K562 (cell line): ENCODE results near the gene TLN1. TPM values are rescaled to one million over a fixed set of nuclear protein-coding genes. Genes with fewer than 3 reads are reported as not detected.

Source experiments
- CBX3 ChIP-seq, 2 experiments: IDR thresholded peaks; 1 replicate in 1 of 2; 2 replicates in 1 of 2; pipeline ENCODE4 v1.6.1; 2012; ENCODE audit warnings: inconsistent platforms in 2 of 2, low read length in 2 of 2, borderline replicate concordance in 1 of 2, control low read depth in 1 of 2
- ELK1 ChIP-seq: sonication (generic); formaldehyde crosslinking; IDR thresholded peaks from 2 replicates; pipeline ENCODE4 v1.8.1; 2022; ENCODE audit warnings: missing genetic modification reagents
- MITF ChIP-seq: IDR thresholded peaks from 2 replicates; pipeline ENCODE4 v1.6.1; 2014; ENCODE audit warnings: antibody characterized with exemption
- MLLT1 ChIP-seq, 2 experiments: fragments of 450-650 bp; IDR thresholded peaks; 2 replicates each; pipeline ENCODE4 v1.6.1; 2016
- MXD1 ChIP-seq: fragments of 250-450 bp; sonication (Bioruptor Pico); IDR thresholded peaks from 2 replicates; pipeline ENCODE4 v1.8.0; 2021; ENCODE audit warnings: borderline replicate concordance, mild to moderate bottlenecking, moderate library complexity; ENCODE audit not compliant: poor library complexity, severe bottlenecking
- NELFE ChIP-seq: IDR thresholded peaks from 2 replicates; pipeline ENCODE4 v1.6.1; 2011; ENCODE audit warnings: mild to moderate bottlenecking; ENCODE audit not compliant: insufficient read depth, insufficient read length
- RBM14 ChIP-seq: fragments of 200-400 bp; formaldehyde crosslinking; IDR thresholded peaks from 2 replicates; pipeline ENCODE4 v1.6.1; 2018; ENCODE audit warnings: low read depth, mild to moderate bottlenecking, low read length, moderate library complexity, borderline replicate concordance; ENCODE audit not compliant: insufficient read depth
- RCOR1 ChIP-seq, 2 experiments: IDR thresholded peaks; 2 replicates each; pipeline ENCODE4 v1.6.1; 2012; ENCODE audit warnings: low read depth in 2 of 2, low read length in 2 of 2, borderline replicate concordance in 1 of 2, improper control_type of control experiment in 1 of 2
- TAL1 ChIP-seq: fragments of 450-650 bp; IDR thresholded peaks from 2 replicates; pipeline ENCODE4 v1.6.1; 2016; ENCODE audit warnings: mild to moderate bottlenecking
- TBP ChIP-seq: optimal IDR thresholded peaks from 2 replicates; pipeline ENCODE3; 2011; ENCODE audit warnings: low read depth, low read length, improper control_type of control experiment
- THRB ChIP-seq: fragments of 450-650 bp; formaldehyde crosslinking; conservative IDR thresholded peaks from 2 replicates; pipeline ENCODE4 v1.4.0; 2022; ENCODE audit warnings: mild to moderate bottlenecking, missing genetic modification characterization
- ZNF77 ChIP-seq: fragments of 250-450 bp; sonication (Bioruptor Pico); IDR thresholded peaks from 2 replicates; pipeline ENCODE4 v1.5.0; 2020
- polyA plus RNA-seq, 8 experiments: library from polyadenylated mRNA; depleted of rRNA in 4 of 8; stranded (reverse) in 5 of 8; unstranded in 3 of 8; fragments of >200 nt; fragmentation: Nextera tagmentation in 2 of 8; fragmentation: Illumina TruSeq in 1 of 8; extraction: Ambion mirVana in 2 of 8; extraction: Trizol in 1 of 8; gene quantifications; 2 replicates each; pipeline versions ENCODE4 v1.2.1 to v1.2.3, GENCODE V29; 2011 to 2014; ENCODE audit warnings: inconsistent platforms in 1 of 8, missing spikeins in 1 of 8
- total RNA-seq, 7 experiments: library from RNA; depleted of rRNA in 6 of 7; stranded (reverse); fragments of >200 nt in 6 of 7; fragmentation: Illumina TruSeq in 2 of 7; extraction: Trizol in 2 of 7; gene quantifications; 2 replicates each; pipeline versions ENCODE4 v1.2.1 to v1.2.3, GENCODE V29; 2011 to 2021; ENCODE audit warnings: low replicate concordance in 1 of 7

TLN1 gene
- total and polyA plus RNA-seq, 9 of the 15 experiments (the other 6 are each of a cell fraction or from before 2014, with no cell fraction given): 3.6 to 240 (median 54.8) TPM

GRCh38 chr9:35729700-35730485 is 2.1 kb downstream of the TLN1 start (continued):
- TF ChIP-seq RCOR1 (IDR thresholded peaks at IDR 0.05; ENCODE audit: borderline replicate concordance in 1 of 2, low read depth in 2 of 2, low read length in 2 of 2) (peak in 1 of 2 experiments; percentile 27; a peak in 2 of 4 replicates), THRB (no peak), MXD1 (no peak), ZNF77 (CRISPR knock-in tag) (no peak), MLLT1 (IDR thresholded peaks at IDR 0.05) (peak; percentile 84 to 95), NELFE (no peak), ELK1 (CRISPR knock-in tag) (no peak), CBX3 (IDR thresholded peaks at IDR 0.05; ENCODE audit: borderline replicate concordance in 1 of 2, low read length in 2 of 2) (no peak), TBP (no peak), MITF (no peak), RBM14 (no peak), TAL1 (no peak)
